ENCODE measurements around the gene OSBPL3. TPM values are rescaled to one million over a fixed set of nuclear protein-coding genes. Genes with fewer than 3 reads are reported as not detected.

The OSBPL3 gene
- total RNA-seq, 4 donors from 2014 or later: 8.9 to 22.6 (median 13.7) TPM

GRCh38 chr7:24764972-24765744, 214.8 kb downstream of the OSBPL3 start:
- no peaks in the 10 kb centered on the region for H3K9me3 ChIP-seq
- TF ChIP-seq, protein P1, sequence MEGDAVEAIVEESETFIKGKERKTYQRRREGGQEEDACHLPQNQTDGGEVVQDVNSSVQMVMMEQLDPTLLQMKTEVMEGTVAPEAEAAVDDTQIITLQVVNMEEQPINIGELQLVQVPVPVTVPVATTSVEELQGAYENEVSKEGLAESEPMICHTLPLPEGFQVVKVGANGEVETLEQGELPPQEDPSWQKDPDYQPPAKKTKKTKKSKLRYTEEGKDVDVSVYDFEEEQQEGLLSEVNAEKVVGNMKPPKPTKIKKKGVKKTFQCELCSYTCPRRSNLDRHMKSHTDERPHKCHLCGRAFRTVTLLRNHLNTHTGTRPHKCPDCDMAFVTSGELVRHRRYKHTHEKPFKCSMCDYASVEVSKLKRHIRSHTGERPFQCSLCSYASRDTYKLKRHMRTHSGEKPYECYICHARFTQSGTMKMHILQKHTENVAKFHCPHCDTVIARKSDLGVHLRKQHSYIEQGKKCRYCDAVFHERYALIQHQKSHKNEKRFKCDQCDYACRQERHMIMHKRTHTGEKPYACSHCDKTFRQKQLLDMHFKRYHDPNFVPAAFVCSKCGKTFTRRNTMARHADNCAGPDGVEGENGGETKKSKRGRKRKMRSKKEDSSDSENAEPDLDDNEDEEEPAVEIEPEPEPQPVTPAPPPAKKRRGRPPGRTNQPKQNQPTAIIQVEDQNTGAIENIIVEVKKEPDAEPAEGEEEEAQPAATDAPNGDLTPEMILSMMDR (IDR thresholded peaks at IDR 0.05): no peak
- no peak for TF ChIP-seq POLR2A (IDR thresholded peaks at IDR 0.05)
- H3K27me3 ChIP-seq: peaks cover 0 to 30% (median 0%) of the 10 kb centered on the region in 4 donors
- DNase-seq: no peak
- H3K4me1 ChIP-seq: no peaks in the 10 kb centered on the region
- intact Hi-C loops (cut with DNase I): no loop called here
- WGBS, 2 donors: 52 to 69% methylated on average over 8 of the region's 8 CpGs
- H3K36me3 ChIP-seq: no peaks in the 10 kb centered on the region
- no peak overlapping the region for H3K4me3 ChIP-seq
- no peak overlapping the region for H3K27ac ChIP-seq

DNA sequence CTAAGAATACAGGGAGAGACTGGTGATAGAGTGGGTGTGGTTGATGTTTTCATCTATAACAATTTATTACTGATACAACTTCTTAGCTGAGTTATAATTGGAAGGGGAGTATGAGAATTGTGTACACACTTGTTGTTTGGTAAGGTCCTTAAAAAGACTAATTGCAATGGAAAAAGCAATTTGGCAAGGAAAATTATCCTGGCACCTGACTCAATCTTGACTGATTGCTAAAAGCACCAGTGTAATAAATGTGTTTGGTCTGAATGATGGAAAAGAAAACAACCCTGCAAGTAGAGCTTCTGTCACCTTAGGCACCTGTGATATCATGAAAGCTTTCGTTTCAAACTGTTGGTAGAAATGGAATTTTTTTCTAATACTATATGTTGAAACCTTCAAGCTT, 216.0 kb downstream of the OSBPL3 start:
- intact Hi-C loops (cut with DNase I): no loop called here
- 50 to 68% methylated on average over 1 of the region's 1 CpG for WGBS, 2 donors
- Histone ChIP-seq H3K27me3 (peaks cover 0 to 39% (median 0%) of the 10 kb centered on the region in 4 donors), H3K27ac (no peak overlapping the region), H3K9me3 (no peaks in the 10 kb centered on the region), H3K4me1 (no peaks in the 10 kb centered on the region), H3K36me3 (no peaks in the 10 kb centered on the region), H3K4me3 (no peak overlapping the region)
- DNase-seq: no peak
- TF ChIP-seq, protein P1 (IDR thresholded peaks at IDR 0.05): no peak
- TF ChIP-seq POLR2A (IDR thresholded peaks at IDR 0.05): no peak

DNA sequence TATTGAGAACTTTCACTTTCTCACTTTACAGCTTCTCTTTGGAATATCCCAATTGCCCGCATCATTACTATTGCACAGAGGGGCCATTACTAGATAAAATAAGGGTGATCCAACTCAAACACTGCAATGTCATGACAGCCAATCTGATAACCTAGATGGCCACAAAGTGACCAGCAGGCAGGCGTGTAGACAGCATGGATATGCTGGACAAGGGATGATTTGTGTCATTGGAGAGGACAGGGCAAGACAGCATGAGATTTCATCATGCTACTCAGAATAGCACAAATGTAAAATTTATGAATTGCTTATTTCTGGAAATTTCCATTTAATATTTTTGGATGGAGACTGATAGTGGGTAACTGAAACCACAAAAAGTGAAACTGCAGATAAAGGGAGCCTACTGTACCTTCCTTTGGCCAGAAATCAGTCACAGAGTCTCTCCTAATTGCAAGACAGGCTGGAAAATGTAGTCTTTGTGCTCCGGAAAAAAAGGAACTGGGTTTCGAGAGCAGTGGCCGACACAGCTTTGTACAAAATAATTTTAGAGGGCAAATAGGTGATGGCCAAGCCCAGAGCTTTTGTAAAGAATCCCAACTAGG, 216.6 kb downstream of the OSBPL3 start:
- H3K4me3 ChIP-seq: no peak overlapping the region
- intact Hi-C loops (cut with DNase I): no loop called here
- peaks cover 0 to 1% (median 0%) of the 10 kb centered on the region in 3 donors for H3K4me1 ChIP-seq
- H3K27ac ChIP-seq: no peak overlapping the region
- no peaks in the 10 kb centered on the region for H3K36me3 ChIP-seq
- 87 to 88% methylated on average over 5 of the region's 5 CpGs for WGBS, 2 donors
- H3K9me3 ChIP-seq: no peaks in the 10 kb centered on the region
- H3K27me3 ChIP-seq: peaks cover 0 to 40% (median 0%) of the 10 kb centered on the region in 4 donors
- TF ChIP-seq, protein P1 (IDR thresholded peaks at IDR 0.05): no peak
- TF ChIP-seq POLR2A (IDR thresholded peaks at IDR 0.05): no peak
- no peak for DNase-seq

GRCh38 chr7:24762771-24763170, 217.2 kb downstream of the OSBPL3 start:
- H3K36me3 ChIP-seq: no peaks in the 10 kb centered on the region
- 80 to 87% methylated on average over 5 to 7 of the region's 7 CpGs for WGBS, 2 donors
- intact Hi-C loops (cut with DNase I): no loop called here
- H3K9me3 ChIP-seq: no peaks in the 10 kb centered on the region
- H3K27ac ChIP-seq: no peak overlapping the region
- H3K4me1 ChIP-seq: peaks cover 0 to 8% (median 6%) of the 10 kb centered on the region in 3 donors
- H3K27me3 ChIP-seq: peaks cover 0 to 41% (median 0%) of the 10 kb centered on the region in 4 donors
- TF ChIP-seq, protein P1 (IDR thresholded peaks at IDR 0.05): no peak
- no peak for TF ChIP-seq POLR2A (IDR thresholded peaks at IDR 0.05)
- DNase-seq: no peak
- H3K4me3 ChIP-seq: no peak overlapping the region

DNA sequence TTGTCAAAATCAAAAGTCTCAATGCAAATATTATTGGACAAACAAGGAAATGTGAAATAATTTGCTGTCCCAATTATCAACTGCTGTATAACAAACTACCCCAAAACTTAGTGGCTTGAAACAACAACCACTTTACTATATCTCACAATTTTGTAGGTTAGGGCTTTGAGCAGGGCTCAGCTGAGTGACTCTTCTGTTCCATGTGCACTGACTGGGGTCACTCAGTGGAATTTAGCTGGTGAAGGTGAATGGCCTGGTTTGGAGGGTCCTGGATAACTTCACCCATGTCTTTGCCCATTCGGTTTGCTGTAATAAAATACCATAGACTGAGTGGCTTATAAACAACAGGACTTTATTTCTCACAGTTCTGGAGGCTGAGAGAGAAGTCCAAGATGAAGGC, 219.0 kb downstream of the OSBPL3 start:
- H3K9me3 ChIP-seq: no peaks in the 10 kb centered on the region
- no peak for TF ChIP-seq POLR2A (IDR thresholded peaks at IDR 0.05)
- TF ChIP-seq, protein P1 (IDR thresholded peaks at IDR 0.05): no peak
- intact Hi-C loops (cut with DNase I): no loop called here
- no peaks in the 10 kb centered on the region for H3K36me3 ChIP-seq
- 67 to 90% methylated on average over 1 of the region's 1 CpG for WGBS, 2 donors
- no peak overlapping the region for H3K27ac ChIP-seq
- H3K4me3 ChIP-seq: no peak overlapping the region
- H3K4me1 ChIP-seq: peaks cover 8 to 26% (median 16%) of the 10 kb centered on the region in 3 donors
- DNase-seq: no peak
- H3K27me3 ChIP-seq: peaks cover 0 to 55% (median 0%) of the 10 kb centered on the region in 4 donors

Measured in esophagus squamous epithelium (tissue), 5 donors.